Midbrain (tissue), 1 donor: ENCODE data around the gene SCAMP3.

Experiments
- DNase-seq: peaks from one replicate; lab custom pipeline; 2025; lab: John Stamatoyannopoulos, UW

SCAMP3 gene

GRCh38 chr1:155285063-155285462 is 22.9 kb upstream of the SCAMP3 start:
- DNase-seq: no peak

- DNase-seq: no peak
Observed at GRCh38 chr1:155284476-155284875, 22.3 kb upstream of the SCAMP3 start.

- no peak for DNase-seq
Observed at GRCh38 chr1:155282488-155283091, 20.4 kb upstream of the SCAMP3 start.

- no peak for DNase-seq
Observed at GRCh38 chr1:155279268-155279667, 17.1 kb upstream of the SCAMP3 start.

GRCh38 chr1:155278689-155279160 is 16.6 kb upstream of the SCAMP3 start:
- DNase-seq: no peak

- no peak for DNase-seq
Observed at GRCh38 chr1:155277902-155278688, 15.9 kb upstream of the SCAMP3 start.

GRCh38 chr1:155277070-155277901 is 15.1 kb upstream of the SCAMP3 start, which contains the start of gene HCN3:
TSS of gene HCN3 (plus strand) at chr1:155277463. CDS start at chr1:155277591, 128 bp downstream.
- DNase-seq: peak; percentile 98

- peak; percentile 93 for DNase-seq
Observed at GRCh38 chr1:155273343-155274245, 11.4 kb upstream of the SCAMP3 start, which contains the start of gene CLK2. TSS of gene CLK2 (minus strand) at chr1:155273504. CDS start at chr1:155270977, 2,527 bp downstream.

- DNase-seq: peak; percentile 45
Observed at GRCh38 chr1:155272466-155273342, 10.5 kb upstream of the SCAMP3 start.

- no peak for DNase-seq
Observed at GRCh38 chr1:155269381-155269780, 7.2 kb upstream of the SCAMP3 start.

- DNase-seq: no peak
Observed at GRCh38 chr1:155268630-155269029, 6.5 kb upstream of the SCAMP3 start.

- DNase-seq: no peak
Observed at GRCh38 chr1:155267373-155267772, 5.2 kb upstream of the SCAMP3 start.

GRCh38 chr1:155266553-155266952 is 4.4 kb upstream of the SCAMP3 start:
- no peak for DNase-seq

GRCh38 chr1:155263067-155263466 is 907 bp upstream of the SCAMP3 start:
- DNase-seq: no peak

- no peak for DNase-seq
Observed at GRCh38 chr1:155261493-155261851, 688 bp downstream of the SCAMP3 start.

- no peak for DNase-seq
Observed at GRCh38 chr1:155260276-155260675, 1.9 kb downstream of the SCAMP3 start.

- no peak for DNase-seq
Observed at GRCh38 chr1:155256058-155256852, 5.9 kb downstream of the SCAMP3 start.

GRCh38 chr1:155255243-155256007 is 6.7 kb downstream of the SCAMP3 start, which contains the start of gene ENTREP3:
TSS of gene ENTREP3 (minus strand) at chr1:155255483. CDS start at chr1:155254877, 606 bp downstream.
- peak; percentile 90 for DNase-seq
